PC-3 (cell line): ENCODE measurements around the gene ATAD3B.

Experiments
- CTCF ChIP-seq: fragments of 300-600 bp; sonication (generic); conservative IDR thresholded peaks from 2 replicates; pipeline ENCODE4 v1.5.1; 2017; ENCODE audit warnings: antibody characterized with exemption, low read depth, mild to moderate bottlenecking, low read length
- EZH2phosphoT487 ChIP-seq: fragments of 300-600 bp; sonication (generic); IDR thresholded peaks from 2 replicates; pipeline ENCODE4 v1.6.1; 2018; ENCODE audit warnings: mild to moderate bottlenecking, antibody characterized with exemption, low read length, borderline replicate concordance

- no peak for TF ChIP-seq CTCF
- no peak for TF ChIP-seq EZH2phosphoT487
Observed at GRCh38 chr1:1479547-1480487, 8.3 kb downstream of the ATAD3B start.
